GM23338 (cell line): ENCODE measurements around the gene MYRFL. TPM values are rescaled to one million over a fixed set of nuclear protein-coding genes. Genes with fewer than 3 reads are reported as not detected.
A peak's percentile ranks its signal among the peaks of the same experiment; 100 is the strongest.

ENCODE experiments used
- ATAC-seq: fragments of 200-7000 bp; cut with Tn5 transposase; 3 replicates; pipeline ENCODE4 v1.9.1; 2020
- DNase-seq: peaks from one replicate; pipeline ENCODE4 v3.0.0-alpha.2; 2015; ENCODE audit warnings: low spot score
- H2AFZ ChIP-seq: fragments of 200-600 bp; sonication (generic); 2 replicates; pipeline ENCODE4 v1.8.0; 2016; ENCODE audit warnings: antibody characterized with exemption, mild to moderate bottlenecking, moderate library complexity
- H3F3A ChIP-seq: fragments of 200-600 bp; sonication (generic); replicated peaks from 2 replicates; pipeline ENCODE4 v1.8.0; 2017; ENCODE audit warnings: antibody characterized with exemption, mixed run types, low read depth
- H3K27ac ChIP-seq: fragments of 200-600 bp; sonication (generic); 2 replicates; pipeline ENCODE4 v1.6.1; 2016; ENCODE audit warnings: low read depth
- H3K27me3 ChIP-seq: fragments of 200-600 bp; sonication (generic); 2 replicates; pipeline ENCODE4 v1.8.0; 2016; ENCODE audit warnings: mild to moderate bottlenecking, mixed run types, moderate library complexity; ENCODE audit not compliant: insufficient read depth
- H3K36me3 ChIP-seq: fragments of 200-600 bp; sonication (generic); 2 replicates; pipeline ENCODE4 v1.8.0; 2016; ENCODE audit warnings: mild to moderate bottlenecking; ENCODE audit not compliant: insufficient read depth
- H3K4me1 ChIP-seq: fragments of 200-600 bp; sonication (generic); 2 replicates; pipeline ENCODE4 v1.8.0; 2016; ENCODE audit warnings: mild to moderate bottlenecking, moderate library complexity; ENCODE audit not compliant: insufficient read depth
- H3K4me2 ChIP-seq: fragments of 200-600 bp; sonication (generic); 2 replicates; pipeline ENCODE4 v1.7.1; 2017; ENCODE audit warnings: mixed run types
- H3K4me3 ChIP-seq: fragments of 200-600 bp; sonication (generic); 2 replicates; pipeline ENCODE4 v1.6.1; 2016; ENCODE audit warnings: mixed run types
- H3K79me2 ChIP-seq: fragments of 200-600 bp; sonication (generic); replicated peaks from 2 replicates; pipeline ENCODE4 v1.8.0; 2017; ENCODE audit warnings: mild to moderate bottlenecking; ENCODE audit not compliant: insufficient read depth
- H3K9me2 ChIP-seq: fragments of 200-600 bp; sonication (generic); 2 replicates; pipeline ENCODE4 v1.8.0; 2017; ENCODE audit not compliant: insufficient read depth
- H4K20me1 ChIP-seq: fragments of 200-600 bp; sonication (generic); replicated peaks from 2 replicates; pipeline ENCODE4 v1.8.0; 2017; ENCODE audit warnings: mild to moderate bottlenecking; ENCODE audit not compliant: insufficient read depth
- H3K27ac Mint-ChIP-seq: 2 replicates; pipeline ENCODE4 v1.8.0; 2020; ENCODE audit warnings: inconsistent platforms, mild to moderate bottlenecking, moderate library complexity, mixed read lengths
- H3K27me3 Mint-ChIP-seq: 3 replicates; pipeline ENCODE4 v1.8.0; 2022; ENCODE audit warnings: low read depth, mild to moderate bottlenecking, moderate library complexity, mixed read lengths, inconsistent platforms; ENCODE audit not compliant: insufficient read depth, poor library complexity
- H3K36me3 Mint-ChIP-seq: 3 replicates; pipeline ENCODE4 v1.8.0; 2021; ENCODE audit warnings: low read depth, mild to moderate bottlenecking, inconsistent platforms, moderate library complexity, mixed read lengths
- H3K4me1 Mint-ChIP-seq: 3 replicates; pipeline ENCODE4 v1.8.0; 2020; ENCODE audit warnings: mild to moderate bottlenecking, inconsistent platforms, mixed read lengths
- H3K4me3 Mint-ChIP-seq: 3 replicates; pipeline ENCODE4 v1.8.0; 2021; ENCODE audit warnings: moderate library complexity, mild to moderate bottlenecking, inconsistent platforms, mixed read lengths
- H3K9me3 Mint-ChIP-seq: 3 replicates; pipeline ENCODE4 v1.8.0; 2020; ENCODE audit warnings: moderate library complexity, mild to moderate bottlenecking, inconsistent platforms, mixed read lengths
- CREB1 ChIP-seq: fragments of 250-450 bp; sonication (Bioruptor Pico); IDR thresholded peaks from 2 replicates; pipeline ENCODE4 v1.5.0; 2020; ENCODE audit warnings: low read depth, mild to moderate bottlenecking, moderate library complexity
- EZH2 ChIP-seq: fragments of 200-600 bp; sonication (generic); IDR thresholded peaks from one replicate; pipeline ENCODE4 v1.8.0; 2017; ENCODE audit warnings: antibody characterized with exemption, mild to moderate bottlenecking, low read depth; ENCODE audit not compliant: unreplicated experiment
- EZH2phosphoT487 ChIP-seq: fragments of 200-600 bp; sonication (generic); IDR thresholded peaks from one replicate; pipeline ENCODE4 v1.8.1; 2018; ENCODE audit warnings: antibody characterized with exemption; ENCODE audit not compliant: unreplicated experiment
- JUNB ChIP-seq: IDR thresholded peaks from one replicate; pipeline ENCODE4 v1.6.1; 2016; ENCODE audit warnings: antibody characterized with exemption; ENCODE audit not compliant: unreplicated experiment
- NANOG ChIP-seq: IDR thresholded peaks from 2 replicates; pipeline ENCODE4 v1.6.1; 2016; ENCODE audit warnings: antibody characterized with exemption, borderline replicate concordance
- POLR2AphosphoS5 ChIP-seq: IDR thresholded peaks from 2 replicates; pipeline ENCODE4 v1.6.1; 2016; ENCODE audit warnings: antibody characterized with exemption, low read depth
- STAT1 ChIP-seq: IDR thresholded peaks from one replicate; pipeline ENCODE4 v1.6.1; 2016; ENCODE audit warnings: antibody characterized with exemption; ENCODE audit not compliant: unreplicated experiment
- ZNF114 ChIP-seq: fragments of 250-450 bp; sonication (Bioruptor Pico); IDR thresholded peaks from 2 replicates; pipeline ENCODE4 v1.5.0; 2020; ENCODE audit warnings: mild to moderate bottlenecking, moderate library complexity
- ZNF331 ChIP-seq: fragments of 250-450 bp; sonication (Bioruptor Pico); IDR thresholded peaks from 2 replicates; pipeline ENCODE4 v1.5.0; 2020; ENCODE audit warnings: low read depth, mild to moderate bottlenecking, moderate library complexity
- polyA plus RNA-seq: library from polyadenylated mRNA; unstranded; fragments of >200 nt; fragmentation: Nextera tagmentation; extraction: Ambion mirVana; gene quantifications from 2 replicates; pipeline ENCODE4 v1.2.1, GENCODE V29; 2016
- total RNA-seq: library from RNA; depleted of rRNA; stranded (reverse); fragments of >200 nt; shearing (Covaris generic); gene quantifications from 2 replicates; pipeline ENCODE4 v1.2.3, GENCODE V29; 2014
- TF ChIP-seq, protein P1 (sequence below): fragments of 250-450 bp; sonication (Bioruptor Pico); IDR thresholded peaks from 2 replicates; pipeline ENCODE4 v1.5.0; 2020; ENCODE audit warnings: mild to moderate bottlenecking, moderate library complexity
- TF ChIP-seq, protein P2 (sequence below): IDR thresholded peaks from one replicate; pipeline ENCODE4 v1.6.1; 2018; ENCODE audit warnings: antibody characterized with exemption; ENCODE audit not compliant: unreplicated experiment
- TF ChIP-seq, protein P3 (sequence below), 2 experiments: fragments of 200-600 bp in 1 of 2; sonication (generic) in 1 of 2; conservative IDR thresholded peaks; 2 replicates each; pipeline versions ENCODE4 v1.5.1 to v1.6.1; 2016 to 2017; ENCODE audit warnings: antibody characterized with exemption in 2 of 2, low read depth in 2 of 2, mild to moderate bottlenecking in 2 of 2, moderate library complexity in 1 of 2
- TF ChIP-seq, protein P4 (sequence below): IDR thresholded peaks from 2 replicates; pipeline ENCODE4 v1.6.1; 2016; ENCODE audit warnings: antibody characterized with exemption

MYRFL gene
- total and polyA plus RNA-seq, 2 experiments from 2014 or later, result 2.3 to 2.8 TPM

DNA sequence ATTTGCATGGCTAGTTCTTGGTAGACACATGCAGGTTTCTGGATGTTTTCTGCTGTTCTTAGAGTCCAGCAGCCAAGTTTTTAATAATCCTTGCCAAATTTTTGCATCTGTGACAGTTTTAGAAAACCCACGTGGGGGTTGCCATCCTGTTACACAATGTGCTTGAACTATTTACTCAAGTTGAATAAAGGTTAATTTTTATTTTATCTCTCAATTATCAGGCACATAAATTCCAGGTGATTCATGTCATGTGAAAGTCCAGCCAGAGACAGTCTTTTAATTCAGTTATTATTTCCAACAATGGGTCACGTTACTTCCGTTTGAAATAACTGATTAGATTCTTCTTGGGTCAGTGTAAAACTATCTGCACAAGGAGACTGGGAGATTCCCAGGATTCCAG, 15.7 kb downstream of the MYRFL start:
- H2AFZ ChIP-seq, result 0 out of 2 replicates have a peak overlapping the region, but pooled peaks have one; percentile 52
- TF ChIP-seq ZNF114 (CRISPR knock-in tag) (no peak), EZH2phosphoT487 (no peak), ZNF331 (CRISPR knock-in tag) (no peak), POLR2AphosphoS5 (no peak), JUNB (no peak), EZH2 (no peak), STAT1 (no peak), CREB1 (CRISPR knock-in tag) (no peak), NANOG (no peak)
- TF ChIP-seq, protein P1, sequence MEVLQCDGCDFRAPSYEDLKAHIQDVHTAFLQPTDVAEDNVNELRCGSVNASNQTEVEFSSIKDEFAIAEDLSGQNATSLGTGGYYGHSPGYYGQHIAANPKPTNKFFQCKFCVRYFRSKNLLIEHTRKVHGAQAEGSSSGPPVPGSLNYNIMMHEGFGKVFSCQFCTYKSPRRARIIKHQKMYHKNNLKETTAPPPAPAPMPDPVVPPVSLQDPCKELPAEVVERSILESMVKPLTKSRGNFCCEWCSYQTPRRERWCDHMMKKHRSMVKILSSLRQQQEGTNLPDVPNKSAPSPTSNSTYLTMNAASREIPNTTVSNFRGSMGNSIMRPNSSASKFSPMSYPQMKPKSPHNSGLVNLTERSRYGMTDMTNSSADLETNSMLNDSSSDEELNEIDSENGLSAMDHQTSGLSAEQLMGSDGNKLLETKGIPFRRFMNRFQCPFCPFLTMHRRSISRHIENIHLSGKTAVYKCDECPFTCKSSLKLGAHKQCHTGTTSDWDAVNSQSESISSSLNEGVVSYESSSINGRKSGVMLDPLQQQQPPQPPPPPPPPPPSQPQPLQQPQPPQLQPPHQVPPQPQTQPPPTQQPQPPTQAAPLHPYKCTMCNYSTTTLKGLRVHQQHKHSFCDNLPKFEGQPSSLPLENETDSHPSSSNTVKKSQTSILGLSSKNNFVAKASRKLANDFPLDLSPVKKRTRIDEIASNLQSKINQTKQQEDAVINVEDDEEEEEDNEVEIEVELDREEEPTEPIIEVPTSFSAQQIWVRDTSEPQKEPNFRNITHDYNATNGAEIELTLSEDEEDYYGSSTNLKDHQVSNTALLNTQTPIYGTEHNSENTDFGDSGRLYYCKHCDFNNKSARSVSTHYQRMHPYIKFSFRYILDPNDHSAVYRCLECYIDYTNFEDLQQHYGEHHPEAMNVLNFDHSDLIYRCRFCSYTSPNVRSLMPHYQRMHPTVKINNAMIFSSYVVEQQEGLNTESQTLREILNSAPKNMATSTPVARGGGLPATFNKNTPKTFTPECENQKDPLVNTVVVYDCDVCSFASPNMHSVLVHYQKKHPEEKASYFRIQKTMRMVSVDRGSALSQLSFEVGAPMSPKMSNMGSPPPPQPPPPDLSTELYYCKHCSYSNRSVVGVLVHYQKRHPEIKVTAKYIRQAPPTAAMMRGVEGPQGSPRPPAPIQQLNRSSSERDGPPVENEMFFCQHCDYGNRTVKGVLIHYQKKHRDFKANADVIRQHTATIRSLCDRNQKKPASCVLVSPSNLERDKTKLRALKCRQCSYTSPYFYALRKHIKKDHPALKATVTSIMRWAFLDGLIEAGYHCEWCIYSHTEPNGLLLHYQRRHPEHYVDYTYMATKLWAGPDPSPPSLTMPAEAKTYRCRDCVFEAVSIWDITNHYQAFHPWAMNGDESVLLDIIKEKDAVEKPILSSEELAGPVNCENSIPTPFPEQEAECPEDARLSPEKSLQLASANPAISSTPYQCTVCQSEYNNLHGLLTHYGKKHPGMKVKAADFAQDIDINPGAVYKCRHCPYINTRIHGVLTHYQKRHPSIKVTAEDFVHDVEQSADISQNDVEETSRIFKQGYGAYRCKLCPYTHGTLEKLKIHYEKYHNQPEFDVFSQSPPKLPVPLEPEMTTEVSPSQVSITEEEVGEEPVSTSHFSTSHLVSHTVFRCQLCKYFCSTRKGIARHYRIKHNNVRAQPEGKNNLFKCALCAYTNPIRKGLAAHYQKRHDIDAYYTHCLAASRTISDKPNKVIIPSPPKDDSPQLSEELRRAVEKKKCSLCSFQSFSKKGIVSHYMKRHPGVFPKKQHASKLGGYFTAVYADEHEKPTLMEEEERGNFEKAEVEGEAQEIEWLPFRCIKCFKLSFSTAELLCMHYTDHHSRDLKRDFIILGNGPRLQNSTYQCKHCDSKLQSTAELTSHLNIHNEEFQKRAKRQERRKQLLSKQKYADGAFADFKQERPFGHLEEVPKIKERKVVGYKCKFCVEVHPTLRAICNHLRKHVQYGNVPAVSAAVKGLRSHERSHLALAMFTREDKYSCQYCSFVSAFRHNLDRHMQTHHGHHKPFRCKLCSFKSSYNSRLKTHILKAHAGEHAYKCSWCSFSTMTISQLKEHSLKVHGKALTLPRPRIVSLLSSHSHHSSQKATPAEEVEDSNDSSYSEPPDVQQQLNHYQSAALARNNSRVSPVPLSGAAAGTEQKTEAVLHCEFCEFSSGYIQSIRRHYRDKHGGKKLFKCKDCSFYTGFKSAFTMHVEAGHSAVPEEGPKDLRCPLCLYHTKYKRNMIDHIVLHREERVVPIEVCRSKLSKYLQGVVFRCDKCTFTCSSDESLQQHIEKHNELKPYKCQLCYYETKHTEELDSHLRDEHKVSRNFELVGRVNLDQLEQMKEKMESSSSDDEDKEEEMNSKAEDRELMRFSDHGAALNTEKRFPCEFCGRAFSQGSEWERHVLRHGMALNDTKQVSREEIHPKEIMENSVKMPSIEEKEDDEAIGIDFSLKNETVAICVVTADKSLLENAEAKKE (CRISPR knock-in tag), result no peak
- TF ChIP-seq, protein P2, sequence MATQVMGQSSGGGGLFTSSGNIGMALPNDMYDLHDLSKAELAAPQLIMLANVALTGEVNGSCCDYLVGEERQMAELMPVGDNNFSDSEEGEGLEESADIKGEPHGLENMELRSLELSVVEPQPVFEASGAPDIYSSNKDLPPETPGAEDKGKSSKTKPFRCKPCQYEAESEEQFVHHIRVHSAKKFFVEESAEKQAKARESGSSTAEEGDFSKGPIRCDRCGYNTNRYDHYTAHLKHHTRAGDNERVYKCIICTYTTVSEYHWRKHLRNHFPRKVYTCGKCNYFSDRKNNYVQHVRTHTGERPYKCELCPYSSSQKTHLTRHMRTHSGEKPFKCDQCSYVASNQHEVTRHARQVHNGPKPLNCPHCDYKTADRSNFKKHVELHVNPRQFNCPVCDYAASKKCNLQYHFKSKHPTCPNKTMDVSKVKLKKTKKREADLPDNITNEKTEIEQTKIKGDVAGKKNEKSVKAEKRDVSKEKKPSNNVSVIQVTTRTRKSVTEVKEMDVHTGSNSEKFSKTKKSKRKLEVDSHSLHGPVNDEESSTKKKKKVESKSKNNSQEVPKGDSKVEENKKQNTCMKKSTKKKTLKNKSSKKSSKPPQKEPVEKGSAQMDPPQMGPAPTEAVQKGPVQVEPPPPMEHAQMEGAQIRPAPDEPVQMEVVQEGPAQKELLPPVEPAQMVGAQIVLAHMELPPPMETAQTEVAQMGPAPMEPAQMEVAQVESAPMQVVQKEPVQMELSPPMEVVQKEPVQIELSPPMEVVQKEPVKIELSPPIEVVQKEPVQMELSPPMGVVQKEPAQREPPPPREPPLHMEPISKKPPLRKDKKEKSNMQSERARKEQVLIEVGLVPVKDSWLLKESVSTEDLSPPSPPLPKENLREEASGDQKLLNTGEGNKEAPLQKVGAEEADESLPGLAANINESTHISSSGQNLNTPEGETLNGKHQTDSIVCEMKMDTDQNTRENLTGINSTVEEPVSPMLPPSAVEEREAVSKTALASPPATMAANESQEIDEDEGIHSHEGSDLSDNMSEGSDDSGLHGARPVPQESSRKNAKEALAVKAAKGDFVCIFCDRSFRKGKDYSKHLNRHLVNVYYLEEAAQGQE, result no peak
- TF ChIP-seq, protein P3, sequence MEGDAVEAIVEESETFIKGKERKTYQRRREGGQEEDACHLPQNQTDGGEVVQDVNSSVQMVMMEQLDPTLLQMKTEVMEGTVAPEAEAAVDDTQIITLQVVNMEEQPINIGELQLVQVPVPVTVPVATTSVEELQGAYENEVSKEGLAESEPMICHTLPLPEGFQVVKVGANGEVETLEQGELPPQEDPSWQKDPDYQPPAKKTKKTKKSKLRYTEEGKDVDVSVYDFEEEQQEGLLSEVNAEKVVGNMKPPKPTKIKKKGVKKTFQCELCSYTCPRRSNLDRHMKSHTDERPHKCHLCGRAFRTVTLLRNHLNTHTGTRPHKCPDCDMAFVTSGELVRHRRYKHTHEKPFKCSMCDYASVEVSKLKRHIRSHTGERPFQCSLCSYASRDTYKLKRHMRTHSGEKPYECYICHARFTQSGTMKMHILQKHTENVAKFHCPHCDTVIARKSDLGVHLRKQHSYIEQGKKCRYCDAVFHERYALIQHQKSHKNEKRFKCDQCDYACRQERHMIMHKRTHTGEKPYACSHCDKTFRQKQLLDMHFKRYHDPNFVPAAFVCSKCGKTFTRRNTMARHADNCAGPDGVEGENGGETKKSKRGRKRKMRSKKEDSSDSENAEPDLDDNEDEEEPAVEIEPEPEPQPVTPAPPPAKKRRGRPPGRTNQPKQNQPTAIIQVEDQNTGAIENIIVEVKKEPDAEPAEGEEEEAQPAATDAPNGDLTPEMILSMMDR (conservative IDR thresholded peaks at IDR 0.05; ENCODE audit: low read depth in 2 of 2), result no peak
- TF ChIP-seq, protein P4, sequence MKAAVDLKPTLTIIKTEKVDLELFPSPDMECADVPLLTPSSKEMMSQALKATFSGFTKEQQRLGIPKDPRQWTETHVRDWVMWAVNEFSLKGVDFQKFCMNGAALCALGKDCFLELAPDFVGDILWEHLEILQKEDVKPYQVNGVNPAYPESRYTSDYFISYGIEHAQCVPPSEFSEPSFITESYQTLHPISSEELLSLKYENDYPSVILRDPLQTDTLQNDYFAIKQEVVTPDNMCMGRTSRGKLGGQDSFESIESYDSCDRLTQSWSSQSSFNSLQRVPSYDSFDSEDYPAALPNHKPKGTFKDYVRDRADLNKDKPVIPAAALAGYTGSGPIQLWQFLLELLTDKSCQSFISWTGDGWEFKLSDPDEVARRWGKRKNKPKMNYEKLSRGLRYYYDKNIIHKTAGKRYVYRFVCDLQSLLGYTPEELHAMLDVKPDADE, result no peak

More for the DNA sequence above, 15.7 kb downstream of the MYRFL start:
- Histone ChIP-seq H3K27ac (no peak overlapping the region), H3K79me2 (no peaks in the 10 kb centered on the region), H3K9me2 (no peaks in the 10 kb centered on the region), H3K36me3 (no peaks in the 10 kb centered on the region), H3K27me3 (no peaks in the 10 kb centered on the region), H3K4me3 (no peak overlapping the region), H3K4me2 (no peak overlapping the region), H3F3A (no peaks in the 10 kb centered on the region), H3K4me1 (no peaks in the 10 kb centered on the region), H4K20me1 (no peaks in the 10 kb centered on the region)
- Mint-ChIP-seq H3K27me3 (peaks cover 4% of the 10 kb centered on the region), H3K4me1 (no peaks in the 10 kb centered on the region), H3K9me3 (no peaks in the 10 kb centered on the region), H3K27ac (no peak overlapping the region), H3K36me3 (no peaks in the 10 kb centered on the region), H3K4me3 (no peak overlapping the region)
- DNase-seq, result no peak
- no peak for ATAC-seq
